Endothelial cell of umbilical vein (primary cell): ENCODE measurements around the gene IL36B.

ENCODE experiments used
- CTCF ChIP-seq, 2 donors: IDR thresholded peaks; 1 replicate in 1 of 2; 2 replicates in 1 of 2; pipeline ENCODE4 v1.5.1; 2011; ENCODE audit warnings: low read length in 2 of 2, mild to moderate bottlenecking in 2 of 2, moderate library complexity in 2 of 2, control low read depth in 1 of 2, inconsistent platforms in 1 of 2, low read depth in 1 of 2; ENCODE audit not compliant: insufficient read depth in 1 of 2; ENCODE audit errors: extremely low read depth in 1 of 2
- EZH2 ChIP-seq: IDR thresholded peaks from 2 replicates; pipeline ENCODE4 v1.6.1; 2012; ENCODE audit warnings: borderline replicate concordance, low read depth, mild to moderate bottlenecking, moderate library complexity, low read length, inconsistent platforms; ENCODE audit not compliant: severe bottlenecking
- GATA2 ChIP-seq: IDR thresholded peaks from 2 replicates; pipeline ENCODE4 v1.7.0; 2011; ENCODE audit warnings: low read depth, mild to moderate bottlenecking, moderate library complexity, mixed read lengths, low read length; ENCODE audit not compliant: insufficient read length, insufficient read depth
- JUN ChIP-seq: IDR thresholded peaks from 2 replicates; pipeline ENCODE4 v1.6.1; 2011; ENCODE audit warnings: borderline replicate concordance, low read depth; ENCODE audit not compliant: insufficient read length, insufficient read depth
- MAX ChIP-seq: IDR thresholded peaks from 2 replicates; pipeline ENCODE4 v1.6.1; 2011; ENCODE audit not compliant: insufficient read depth, insufficient read length
- MYC ChIP-seq: IDR thresholded peaks from one replicate; pipeline ENCODE4 v1.6.1; 2011; ENCODE audit warnings: mild to moderate bottlenecking, low read depth, low read length
- POLR2A ChIP-seq: IDR thresholded peaks from 2 replicates; pipeline ENCODE4 v1.6.1; 2012; ENCODE audit warnings: low read depth, mild to moderate bottlenecking, control low read depth, low read length
- POLR2AphosphoS5 ChIP-seq: IDR thresholded peaks from 2 replicates; pipeline ENCODE4 v1.6.1; 2012; ENCODE audit warnings: low read depth, mild to moderate bottlenecking, control low read depth, low read length, moderate library complexity; ENCODE audit not compliant: insufficient read depth

- TF ChIP-seq CTCF (IDR thresholded peaks at IDR 0.05; ENCODE audit: extremely low read depth in 1 of 2, insufficient read depth in 1 of 2, low read depth in 1 of 2, low read length in 2 of 2) (no peak), POLR2AphosphoS5 (no peak), MAX (no peak), EZH2 (no peak), POLR2A (no peak), GATA2 (no peak), MYC (no peak), JUN (no peak)
These were observed 45.4 kb downstream of the IL36B start for GRCh38 chr2:113007250-113007649.
